GM23338 (cell line): Measurements from ENCODE around the gene SLC9A9.

ENCODE experiments used
- CREB1 ChIP-seq: fragments of 250-450 bp; sonication (Bioruptor Pico); IDR thresholded peaks from 2 replicates; pipeline ENCODE4 v1.5.0; 2020; ENCODE audit warnings: low read depth, mild to moderate bottlenecking, moderate library complexity
- EZH2 ChIP-seq: fragments of 200-600 bp; sonication (generic); IDR thresholded peaks from one replicate; pipeline ENCODE4 v1.8.0; 2017; ENCODE audit warnings: antibody characterized with exemption, mild to moderate bottlenecking, low read depth; ENCODE audit not compliant: unreplicated experiment
- EZH2phosphoT487 ChIP-seq: fragments of 200-600 bp; sonication (generic); IDR thresholded peaks from one replicate; pipeline ENCODE4 v1.8.1; 2018; ENCODE audit warnings: antibody characterized with exemption; ENCODE audit not compliant: unreplicated experiment
- JUNB ChIP-seq: IDR thresholded peaks from one replicate; pipeline ENCODE4 v1.6.1; 2016; ENCODE audit warnings: antibody characterized with exemption; ENCODE audit not compliant: unreplicated experiment
- NANOG ChIP-seq: IDR thresholded peaks from 2 replicates; pipeline ENCODE4 v1.6.1; 2016; ENCODE audit warnings: antibody characterized with exemption, borderline replicate concordance
- POLR2AphosphoS5 ChIP-seq: IDR thresholded peaks from 2 replicates; pipeline ENCODE4 v1.6.1; 2016; ENCODE audit warnings: antibody characterized with exemption, low read depth
- STAT1 ChIP-seq: IDR thresholded peaks from one replicate; pipeline ENCODE4 v1.6.1; 2016; ENCODE audit warnings: antibody characterized with exemption; ENCODE audit not compliant: unreplicated experiment
- ZNF331 ChIP-seq: fragments of 250-450 bp; sonication (Bioruptor Pico); IDR thresholded peaks from 2 replicates; pipeline ENCODE4 v1.5.0; 2020; ENCODE audit warnings: low read depth, mild to moderate bottlenecking, moderate library complexity
- TF ChIP-seq, protein P1 (sequence below), 2 experiments: fragments of 200-600 bp in 1 of 2; sonication (generic) in 1 of 2; conservative IDR thresholded peaks; 2 replicates each; pipeline versions ENCODE4 v1.5.1 to v1.6.1; 2016 to 2017; ENCODE audit warnings: antibody characterized with exemption in 2 of 2, low read depth in 2 of 2, mild to moderate bottlenecking in 2 of 2, moderate library complexity in 1 of 2
- TF ChIP-seq, protein P2 (sequence below): IDR thresholded peaks from 2 replicates; pipeline ENCODE4 v1.6.1; 2016; ENCODE audit warnings: antibody characterized with exemption
- TF ChIP-seq, protein P3 (sequence below): IDR thresholded peaks from one replicate; pipeline ENCODE4 v1.6.1; 2018; ENCODE audit warnings: antibody characterized with exemption; ENCODE audit not compliant: unreplicated experiment

DNA sequence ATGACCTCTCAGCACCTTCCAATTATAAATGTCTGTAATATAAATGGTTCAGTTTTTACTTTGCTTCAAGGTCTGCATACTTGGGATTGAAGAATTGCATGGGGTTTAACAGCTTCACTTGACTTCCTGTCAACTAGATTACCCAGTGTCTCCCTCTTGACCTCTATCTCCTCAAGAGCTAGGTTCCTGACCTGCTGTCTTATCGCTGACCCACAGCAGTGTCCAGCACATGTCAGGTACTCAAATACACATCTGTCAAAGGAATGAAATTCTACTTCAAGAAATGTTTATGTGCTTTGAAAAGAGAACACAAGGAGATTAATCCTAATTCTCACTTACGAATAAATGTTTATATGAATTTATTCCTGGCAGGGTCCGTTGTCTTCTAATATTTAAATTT lies 284.5 kb downstream of the SLC9A9 start:
- no peak for TF ChIP-seq STAT1
- TF ChIP-seq POLR2AphosphoS5: no peak
- no peak for TF ChIP-seq EZH2
- TF ChIP-seq, protein P1, sequence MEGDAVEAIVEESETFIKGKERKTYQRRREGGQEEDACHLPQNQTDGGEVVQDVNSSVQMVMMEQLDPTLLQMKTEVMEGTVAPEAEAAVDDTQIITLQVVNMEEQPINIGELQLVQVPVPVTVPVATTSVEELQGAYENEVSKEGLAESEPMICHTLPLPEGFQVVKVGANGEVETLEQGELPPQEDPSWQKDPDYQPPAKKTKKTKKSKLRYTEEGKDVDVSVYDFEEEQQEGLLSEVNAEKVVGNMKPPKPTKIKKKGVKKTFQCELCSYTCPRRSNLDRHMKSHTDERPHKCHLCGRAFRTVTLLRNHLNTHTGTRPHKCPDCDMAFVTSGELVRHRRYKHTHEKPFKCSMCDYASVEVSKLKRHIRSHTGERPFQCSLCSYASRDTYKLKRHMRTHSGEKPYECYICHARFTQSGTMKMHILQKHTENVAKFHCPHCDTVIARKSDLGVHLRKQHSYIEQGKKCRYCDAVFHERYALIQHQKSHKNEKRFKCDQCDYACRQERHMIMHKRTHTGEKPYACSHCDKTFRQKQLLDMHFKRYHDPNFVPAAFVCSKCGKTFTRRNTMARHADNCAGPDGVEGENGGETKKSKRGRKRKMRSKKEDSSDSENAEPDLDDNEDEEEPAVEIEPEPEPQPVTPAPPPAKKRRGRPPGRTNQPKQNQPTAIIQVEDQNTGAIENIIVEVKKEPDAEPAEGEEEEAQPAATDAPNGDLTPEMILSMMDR (conservative IDR thresholded peaks at IDR 0.05; ENCODE audit: low read depth in 2 of 2): no peak
- TF ChIP-seq, protein P2, sequence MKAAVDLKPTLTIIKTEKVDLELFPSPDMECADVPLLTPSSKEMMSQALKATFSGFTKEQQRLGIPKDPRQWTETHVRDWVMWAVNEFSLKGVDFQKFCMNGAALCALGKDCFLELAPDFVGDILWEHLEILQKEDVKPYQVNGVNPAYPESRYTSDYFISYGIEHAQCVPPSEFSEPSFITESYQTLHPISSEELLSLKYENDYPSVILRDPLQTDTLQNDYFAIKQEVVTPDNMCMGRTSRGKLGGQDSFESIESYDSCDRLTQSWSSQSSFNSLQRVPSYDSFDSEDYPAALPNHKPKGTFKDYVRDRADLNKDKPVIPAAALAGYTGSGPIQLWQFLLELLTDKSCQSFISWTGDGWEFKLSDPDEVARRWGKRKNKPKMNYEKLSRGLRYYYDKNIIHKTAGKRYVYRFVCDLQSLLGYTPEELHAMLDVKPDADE: no peak
- no peak for TF ChIP-seq ZNF331
- TF ChIP-seq CREB1 (CRISPR knock-in tag): no peak
- no peak for TF ChIP-seq EZH2phosphoT487
- no peak for TF ChIP-seq NANOG
- TF ChIP-seq, protein P3, sequence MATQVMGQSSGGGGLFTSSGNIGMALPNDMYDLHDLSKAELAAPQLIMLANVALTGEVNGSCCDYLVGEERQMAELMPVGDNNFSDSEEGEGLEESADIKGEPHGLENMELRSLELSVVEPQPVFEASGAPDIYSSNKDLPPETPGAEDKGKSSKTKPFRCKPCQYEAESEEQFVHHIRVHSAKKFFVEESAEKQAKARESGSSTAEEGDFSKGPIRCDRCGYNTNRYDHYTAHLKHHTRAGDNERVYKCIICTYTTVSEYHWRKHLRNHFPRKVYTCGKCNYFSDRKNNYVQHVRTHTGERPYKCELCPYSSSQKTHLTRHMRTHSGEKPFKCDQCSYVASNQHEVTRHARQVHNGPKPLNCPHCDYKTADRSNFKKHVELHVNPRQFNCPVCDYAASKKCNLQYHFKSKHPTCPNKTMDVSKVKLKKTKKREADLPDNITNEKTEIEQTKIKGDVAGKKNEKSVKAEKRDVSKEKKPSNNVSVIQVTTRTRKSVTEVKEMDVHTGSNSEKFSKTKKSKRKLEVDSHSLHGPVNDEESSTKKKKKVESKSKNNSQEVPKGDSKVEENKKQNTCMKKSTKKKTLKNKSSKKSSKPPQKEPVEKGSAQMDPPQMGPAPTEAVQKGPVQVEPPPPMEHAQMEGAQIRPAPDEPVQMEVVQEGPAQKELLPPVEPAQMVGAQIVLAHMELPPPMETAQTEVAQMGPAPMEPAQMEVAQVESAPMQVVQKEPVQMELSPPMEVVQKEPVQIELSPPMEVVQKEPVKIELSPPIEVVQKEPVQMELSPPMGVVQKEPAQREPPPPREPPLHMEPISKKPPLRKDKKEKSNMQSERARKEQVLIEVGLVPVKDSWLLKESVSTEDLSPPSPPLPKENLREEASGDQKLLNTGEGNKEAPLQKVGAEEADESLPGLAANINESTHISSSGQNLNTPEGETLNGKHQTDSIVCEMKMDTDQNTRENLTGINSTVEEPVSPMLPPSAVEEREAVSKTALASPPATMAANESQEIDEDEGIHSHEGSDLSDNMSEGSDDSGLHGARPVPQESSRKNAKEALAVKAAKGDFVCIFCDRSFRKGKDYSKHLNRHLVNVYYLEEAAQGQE: no peak
- no peak for TF ChIP-seq JUNB
